GM21528 (cell line): Measurements from ENCODE around the gene SLC24A4.

ENCODE experiments used
- ATAC-seq: cut with Tn5 transposase; IDR thresholded peaks from one replicate; pipeline ENCODE4 v1.9.1; 2021; ENCODE audit warnings: mild to moderate bottlenecking, moderate library complexity; ENCODE audit not compliant: unreplicated experiment, low FRiP score

Gene SLC24A4

DNA sequence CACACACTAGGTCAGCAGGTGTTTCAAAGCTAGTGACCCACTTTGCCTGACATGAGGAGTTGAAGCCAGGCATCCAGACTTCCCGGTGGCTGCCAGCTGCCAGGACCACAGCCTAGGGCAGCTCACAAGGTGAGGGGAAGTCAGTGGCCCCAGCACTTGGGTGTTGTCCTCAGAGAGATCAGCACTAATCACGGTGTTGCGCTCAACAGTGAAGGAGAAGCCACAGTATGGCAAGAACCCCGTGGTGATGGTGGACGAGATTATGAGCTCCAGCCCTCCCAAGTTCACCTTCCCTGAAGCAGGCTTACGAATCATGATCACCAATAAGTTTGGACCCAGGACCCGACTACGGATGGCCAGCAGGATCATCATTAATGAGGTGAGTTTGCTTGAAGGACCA is 130.7 kb downstream of the SLC24A4 start:
- ATAC-seq, result no peak

DNA sequence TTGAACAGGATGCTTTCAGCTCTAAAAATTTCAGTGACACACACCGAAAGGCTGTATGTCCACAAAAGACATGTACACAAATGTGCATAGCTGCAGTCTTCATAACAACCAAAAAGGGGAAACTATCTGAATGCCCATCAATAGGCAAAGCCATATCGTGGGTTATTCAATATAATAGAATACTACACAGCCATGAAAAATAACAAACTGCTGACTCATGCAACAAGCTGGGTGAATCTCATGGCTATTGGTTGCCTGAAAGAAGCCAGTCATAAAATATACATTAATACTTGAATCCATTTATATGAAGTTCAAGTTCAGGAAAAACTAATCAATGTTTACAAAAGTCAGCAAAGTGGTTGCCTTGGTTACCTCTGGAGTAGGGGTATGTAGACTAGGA is 132.3 kb downstream of the SLC24A4 start:
- no peak for ATAC-seq

DNA sequence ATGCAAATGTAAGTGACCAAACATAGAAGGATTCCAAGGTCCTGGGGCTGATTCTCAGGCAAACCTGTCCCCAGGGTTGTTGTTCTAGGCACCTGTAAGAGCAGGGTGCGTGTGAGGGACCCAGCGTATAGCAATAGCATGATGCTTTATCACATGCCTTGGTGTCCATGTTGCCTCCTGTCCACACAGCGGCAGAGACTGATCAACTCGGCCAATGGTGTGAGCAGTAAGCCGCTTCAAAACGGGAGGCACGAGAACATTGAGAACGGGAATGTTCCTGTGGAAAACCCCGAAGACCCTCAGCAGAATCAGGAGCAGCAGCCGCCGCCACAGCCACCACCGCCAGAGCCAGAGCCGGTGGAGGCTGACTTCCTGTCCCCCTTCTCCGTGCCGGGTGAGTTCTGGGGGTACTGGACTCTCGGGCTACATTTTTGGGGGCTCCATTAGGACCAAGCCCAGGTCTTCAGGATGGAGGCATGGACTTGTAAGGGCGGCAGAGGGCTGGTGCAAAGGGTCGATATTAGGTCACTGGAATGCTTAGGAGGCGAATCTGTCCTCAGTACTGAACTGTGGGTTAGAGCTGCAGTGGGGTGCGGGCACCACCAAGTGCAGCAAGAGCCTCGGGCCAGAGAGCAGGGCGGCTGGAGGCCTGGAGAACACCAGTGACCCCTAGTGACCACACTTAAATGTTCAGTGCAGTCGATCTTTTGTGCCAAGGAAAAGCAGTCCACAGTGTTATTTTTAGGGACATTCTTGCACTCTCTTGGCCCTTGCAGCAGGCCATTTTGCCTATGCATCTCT is 133.4 kb downstream of the SLC24A4 start:
- ATAC-seq, result no peak

DNA sequence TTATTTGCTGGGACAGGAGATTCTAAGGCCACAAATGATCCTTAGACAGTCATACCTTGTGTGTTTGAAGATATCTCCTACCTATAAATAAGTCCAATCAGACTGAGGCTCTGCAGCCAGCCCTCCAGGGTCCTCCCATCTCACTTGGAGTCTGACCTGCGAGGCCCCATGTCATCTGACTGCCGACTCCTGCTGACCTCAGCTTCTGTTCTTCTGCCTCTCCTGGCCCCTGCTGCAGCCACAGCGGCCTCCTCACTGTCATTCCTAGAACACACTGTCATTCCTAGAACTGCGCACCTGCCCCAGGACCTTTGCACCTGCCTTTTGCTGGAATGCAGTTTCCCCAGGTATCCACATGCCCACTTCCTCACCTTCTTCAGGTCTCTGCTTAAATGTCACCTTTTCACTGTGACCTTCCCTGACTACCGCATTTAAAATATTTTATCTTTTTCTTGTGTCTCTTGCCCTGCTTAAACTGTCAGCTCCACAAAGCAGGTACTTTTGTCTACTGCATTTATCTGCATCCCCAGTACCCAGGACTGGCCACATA is 134.1 kb downstream of the SLC24A4 start:
- no peak for ATAC-seq

DNA sequence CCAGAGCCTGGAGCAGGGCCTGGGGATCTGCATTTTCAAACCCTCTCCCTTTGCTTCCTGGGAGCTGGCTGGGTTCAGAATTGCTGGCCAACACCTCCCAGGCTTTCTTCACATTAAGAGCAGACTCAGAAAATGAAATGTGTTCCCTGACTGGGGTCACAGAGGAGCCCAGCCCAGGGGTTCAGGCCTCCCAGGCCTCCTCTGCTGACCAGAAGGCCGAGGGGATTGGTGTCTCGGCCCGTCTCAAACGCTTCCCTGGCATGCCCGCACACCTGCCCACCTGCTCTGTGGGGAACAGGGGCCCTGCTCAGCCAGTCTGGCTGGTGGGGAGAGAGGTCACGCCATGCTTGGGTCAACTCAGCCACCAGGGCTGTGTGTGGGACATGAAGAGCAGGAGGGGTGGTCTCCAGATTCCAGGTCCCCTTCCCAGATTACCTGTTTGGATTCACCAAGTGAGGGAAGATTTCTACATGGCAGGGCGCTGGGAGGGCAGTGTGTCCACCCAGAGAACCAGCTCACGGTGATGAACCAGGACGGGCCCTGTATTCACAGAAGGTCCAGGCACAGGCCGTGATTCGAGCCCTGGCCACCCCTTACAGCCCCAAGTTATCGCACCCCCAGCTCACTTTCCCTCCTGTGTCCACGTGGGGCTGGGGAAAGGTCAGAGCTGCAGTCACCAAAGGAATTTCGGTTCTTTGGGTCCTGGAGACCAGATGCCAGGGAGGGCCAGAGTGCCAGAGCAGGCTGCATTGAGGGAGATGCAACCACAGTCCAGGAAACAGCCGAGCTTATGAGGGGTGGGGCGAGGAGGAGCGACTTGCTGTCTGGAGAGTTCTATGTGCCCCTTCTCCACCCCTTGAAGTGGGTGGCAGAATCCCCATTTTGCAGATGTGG is 135.4 kb downstream of the SLC24A4 start:
- ATAC-seq, result no peak

DNA sequence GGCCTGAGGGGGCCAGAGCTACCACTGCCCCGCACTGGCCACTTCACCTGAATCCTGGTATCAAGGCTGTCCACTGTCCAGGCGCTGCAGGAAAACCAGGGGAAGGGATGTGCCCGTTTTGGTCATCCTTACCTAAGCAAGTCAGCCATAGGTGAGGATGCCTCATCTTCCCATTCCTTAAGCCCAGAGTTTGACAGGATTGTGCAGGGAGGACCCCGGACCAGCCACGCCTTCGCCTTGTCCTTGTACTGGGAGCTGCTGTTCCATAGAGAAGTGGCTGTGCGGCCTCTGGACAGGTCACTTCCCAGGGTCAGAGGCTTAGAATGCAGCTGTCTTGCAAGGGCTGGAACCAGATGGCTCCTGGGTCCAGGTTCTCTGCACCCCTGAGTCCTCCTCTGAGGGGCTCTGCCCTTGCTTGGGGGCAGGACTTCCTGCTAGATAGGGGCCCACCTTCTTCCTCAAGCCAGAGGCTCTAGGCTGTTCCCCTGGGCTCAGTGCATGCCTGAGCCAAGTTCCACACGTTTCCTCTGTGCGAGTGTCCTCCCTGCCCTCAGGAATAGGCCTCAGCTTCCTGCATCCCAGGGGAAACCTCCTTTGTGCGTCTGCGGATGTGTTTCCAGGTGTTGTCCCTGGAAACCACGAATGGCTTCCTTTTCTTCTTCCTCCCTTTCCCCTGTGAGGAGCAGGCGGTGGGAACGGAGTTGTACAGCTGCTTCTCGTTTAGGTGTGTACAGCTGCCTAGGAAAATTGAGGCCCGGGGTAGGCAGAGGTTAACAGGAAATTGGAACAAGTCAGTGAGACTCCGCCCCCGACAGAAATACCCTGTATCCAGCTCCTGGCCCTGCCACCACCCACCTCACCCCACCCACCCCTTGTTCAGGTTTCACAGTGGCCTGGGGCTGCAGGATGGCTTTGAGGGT is 136.3 kb downstream of the SLC24A4 start:
- ATAC-seq, result no peak

DNA sequence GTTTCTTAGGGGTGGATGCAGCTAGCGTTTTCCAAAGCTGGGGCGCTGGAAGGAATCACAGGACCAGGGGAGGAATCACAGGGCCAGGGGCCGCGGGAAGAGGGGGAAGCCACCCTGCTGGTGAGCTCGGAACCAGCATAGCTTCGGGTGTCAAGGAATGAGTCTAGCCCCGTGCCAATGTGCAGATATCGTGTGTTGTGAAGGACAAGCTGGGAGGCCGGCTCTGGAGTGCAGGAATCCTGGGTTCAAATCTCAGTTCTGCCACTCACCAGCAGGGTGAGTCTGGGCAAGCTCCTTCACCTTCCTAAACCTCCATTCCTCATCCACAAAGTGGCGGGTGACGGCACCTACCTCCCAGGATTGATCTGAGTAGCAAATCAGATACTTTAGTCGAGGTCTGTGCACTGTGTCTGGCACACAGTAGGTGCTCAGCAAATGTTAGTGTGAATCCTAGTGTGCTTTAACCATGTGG is 137.0 kb downstream of the SLC24A4 start:
- no peak for ATAC-seq

DNA sequence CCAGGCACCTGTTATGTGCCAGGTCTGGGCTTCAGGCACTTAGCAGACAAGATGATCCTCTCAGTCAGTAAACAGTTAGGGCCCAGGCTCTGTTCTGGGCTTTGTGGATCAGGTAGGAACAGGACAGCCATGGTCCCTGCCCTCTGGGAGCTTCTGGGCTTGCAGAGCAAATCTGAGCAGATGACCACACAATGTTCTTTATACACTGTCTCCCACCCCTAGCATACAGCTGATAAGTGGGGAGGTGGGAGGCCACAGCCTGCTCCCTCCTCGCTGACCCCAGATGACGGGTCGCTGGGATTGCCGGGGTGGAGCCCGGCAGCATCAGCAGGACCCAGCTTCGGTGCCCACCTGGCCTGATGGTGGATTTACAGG is 137.6 kb downstream of the SLC24A4 start:
- no peak for ATAC-seq

DNA sequence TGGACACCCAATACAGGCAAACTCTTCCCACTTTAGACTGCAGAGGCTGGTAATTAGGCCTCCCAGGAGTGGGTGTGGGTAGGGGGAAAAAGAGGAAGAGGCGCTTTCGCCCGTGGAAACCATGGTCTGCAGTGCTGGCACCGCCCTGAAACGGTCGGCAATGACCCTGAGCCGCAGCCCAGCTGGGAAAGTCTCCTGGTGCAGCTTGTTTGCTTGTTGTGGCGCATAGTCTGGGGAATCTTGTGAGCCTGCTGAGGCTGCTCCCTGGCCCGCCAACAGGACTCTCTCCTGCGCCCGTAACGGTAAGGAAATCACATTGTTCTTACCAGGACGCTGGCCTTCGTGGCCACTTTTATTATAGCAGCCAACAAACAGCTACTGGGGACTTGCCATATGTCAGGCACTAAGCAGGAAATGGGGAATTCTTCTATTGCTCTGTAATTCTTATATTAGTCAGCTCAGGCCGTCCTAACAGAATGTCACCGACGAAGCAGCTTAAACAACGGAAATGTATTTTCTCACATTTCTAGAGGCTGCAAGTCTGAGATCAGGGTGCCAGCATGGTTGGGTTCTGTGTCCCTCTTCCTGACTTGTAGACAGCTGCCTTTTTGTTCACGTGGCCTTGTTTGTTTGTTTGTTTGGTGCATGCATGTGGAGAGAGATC is 138.1 kb downstream of the SLC24A4 start:
- peak; percentile 35 for ATAC-seq

DNA sequence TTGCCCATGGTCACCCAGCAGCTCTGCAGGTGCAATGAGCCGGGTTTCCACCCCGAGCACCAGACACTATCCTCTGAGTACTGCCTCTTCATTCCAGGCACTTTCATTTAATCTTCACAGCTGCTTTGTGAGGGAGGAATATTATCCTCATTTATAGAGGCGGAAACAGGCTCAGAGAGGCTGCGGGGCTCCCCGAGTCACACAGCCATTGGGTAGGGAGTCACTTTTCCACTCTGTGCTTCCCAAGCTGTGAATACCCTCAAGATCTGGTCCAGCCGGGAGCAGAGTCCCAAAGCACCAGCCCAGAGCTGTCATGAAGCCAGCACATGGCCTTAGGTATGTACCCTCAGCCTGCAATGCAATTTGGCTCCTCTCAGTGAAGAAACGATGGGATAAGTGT is 138.9 kb downstream of the SLC24A4 start:
- no peak for ATAC-seq

DNA sequence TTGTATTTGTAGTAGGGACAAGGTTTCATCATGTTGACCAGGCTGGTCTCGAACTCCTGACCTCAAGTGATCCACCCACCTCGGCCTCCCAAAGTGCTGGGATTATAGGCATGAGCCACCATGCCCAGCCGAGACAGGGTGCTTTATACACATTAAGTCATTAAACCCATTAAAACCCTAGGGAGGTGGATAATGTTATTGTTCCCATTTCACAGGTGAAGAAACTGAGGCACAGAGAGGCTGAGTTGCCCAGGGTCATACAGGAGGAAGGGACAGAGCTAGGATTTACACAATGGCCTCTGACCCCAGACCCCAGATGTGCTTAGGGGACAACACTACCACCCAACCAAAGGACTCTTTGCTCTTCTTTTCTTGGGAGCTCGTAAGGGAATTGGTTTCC is 139.6 kb downstream of the SLC24A4 start:
- ATAC-seq, result no peak

DNA sequence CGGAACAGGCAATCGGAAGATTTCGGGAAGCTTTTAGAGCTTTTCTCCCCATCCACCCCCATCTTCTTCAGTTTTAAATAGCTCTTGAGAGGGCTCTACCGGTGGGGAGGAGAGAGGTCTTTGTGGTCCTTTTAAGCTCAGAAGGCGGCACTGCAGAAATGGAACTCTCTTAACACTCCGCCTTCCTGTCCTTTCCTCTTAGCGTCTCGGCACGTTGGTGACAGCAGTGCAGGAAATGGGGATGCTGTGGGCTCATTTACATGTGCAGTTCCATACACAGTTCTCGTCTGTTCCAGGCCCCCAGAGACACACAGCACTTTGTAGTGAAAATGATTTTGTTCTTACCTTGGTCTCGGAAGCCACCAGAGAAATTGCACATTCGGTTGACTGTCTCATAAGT is 140.2 kb downstream of the SLC24A4 start:
- no peak for ATAC-seq

DNA sequence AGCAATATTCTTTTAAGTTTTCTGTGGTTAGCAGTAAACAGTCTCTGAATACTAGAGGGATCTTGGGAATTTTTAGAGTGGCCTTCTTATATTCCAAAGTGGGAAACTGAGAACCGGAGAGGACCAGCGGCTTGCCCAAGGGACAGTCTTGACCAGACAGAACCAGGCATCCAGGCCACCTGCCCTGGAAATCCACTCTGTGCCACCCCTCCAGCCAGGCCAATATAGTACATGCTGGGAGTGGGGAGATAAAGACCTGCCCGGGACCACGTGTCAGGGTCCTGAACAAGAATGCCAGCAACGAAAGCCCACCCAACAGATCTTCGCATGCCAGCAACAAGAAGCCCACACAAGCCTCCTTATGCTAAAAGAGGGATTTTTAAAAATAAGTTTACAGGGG is 141.2 kb downstream of the SLC24A4 start:
- ATAC-seq, result no peak

DNA sequence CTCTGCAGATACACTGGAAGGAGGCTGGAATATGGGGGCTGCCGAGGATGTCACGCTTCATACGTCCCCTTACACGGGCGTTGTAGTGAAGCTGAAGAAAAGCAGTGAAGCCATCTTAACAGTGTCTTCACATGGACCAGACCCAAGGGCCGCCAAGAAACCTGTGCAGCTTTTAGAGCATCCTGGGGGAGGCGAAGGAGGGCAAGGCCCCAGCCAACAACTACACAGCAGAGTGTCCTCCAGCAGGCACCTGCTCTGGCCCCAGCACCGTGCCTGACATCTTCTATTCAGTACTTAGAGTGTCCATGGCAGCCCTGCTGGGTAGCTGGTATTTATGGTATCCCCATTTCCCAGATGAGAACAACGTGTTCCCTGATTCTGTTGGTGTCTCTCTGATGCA is 141.8 kb downstream of the SLC24A4 start:
- no peak for ATAC-seq

DNA sequence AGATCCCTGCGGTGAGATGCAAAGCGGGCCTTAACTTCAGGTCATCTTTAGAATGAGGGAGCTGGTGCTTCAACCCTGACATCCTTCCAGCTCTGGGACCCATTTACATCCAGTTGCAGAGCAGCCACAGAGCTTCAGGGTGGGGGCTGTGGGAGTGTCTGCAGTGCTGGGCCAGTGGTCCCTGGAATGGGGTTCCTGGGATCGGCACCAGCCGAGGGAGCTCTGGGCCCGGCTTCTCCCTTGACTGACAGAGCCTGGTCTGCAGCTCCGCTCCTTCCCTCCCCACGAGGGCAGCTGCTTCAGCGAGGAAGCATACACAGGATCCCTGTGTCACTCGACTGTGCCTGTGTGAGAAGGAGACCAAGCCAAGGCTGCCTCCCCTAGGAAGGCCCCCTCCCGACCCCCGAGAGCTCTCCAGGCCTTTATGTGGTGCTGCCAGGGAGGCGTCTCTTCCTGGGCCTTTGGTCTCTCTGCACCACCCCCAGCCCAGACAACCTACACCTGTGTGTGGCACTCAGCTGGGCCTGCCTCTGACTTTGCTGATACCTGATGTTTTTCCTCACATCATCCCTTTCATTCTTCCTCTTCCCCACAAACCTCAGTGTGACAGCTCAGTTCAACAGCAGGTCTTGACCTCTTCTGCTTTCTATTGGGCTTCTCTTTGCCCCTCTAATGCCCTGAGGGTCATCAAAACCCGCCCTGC is 142.5 kb downstream of the SLC24A4 start:
- ATAC-seq, result no peak

DNA sequence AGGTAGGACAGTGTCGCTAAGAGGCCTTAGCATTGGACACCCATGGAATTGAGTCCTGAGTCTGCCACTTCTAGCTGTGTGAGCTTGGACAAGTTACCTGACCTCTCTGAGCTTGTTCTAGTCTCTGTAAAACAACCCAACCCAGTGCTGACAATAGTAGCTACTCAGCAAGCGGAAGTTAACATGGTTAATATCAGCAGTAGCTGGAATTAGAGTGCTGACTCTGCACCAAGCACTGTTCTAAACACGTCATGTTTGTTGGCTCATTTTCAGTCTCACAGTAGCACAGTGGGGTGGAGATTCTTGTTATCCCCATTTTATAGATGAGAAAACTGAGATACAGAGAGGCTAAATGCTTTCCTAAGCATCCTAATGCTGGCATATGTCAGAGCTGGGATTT is 143.1 kb downstream of the SLC24A4 start:
- ATAC-seq, result no peak

DNA sequence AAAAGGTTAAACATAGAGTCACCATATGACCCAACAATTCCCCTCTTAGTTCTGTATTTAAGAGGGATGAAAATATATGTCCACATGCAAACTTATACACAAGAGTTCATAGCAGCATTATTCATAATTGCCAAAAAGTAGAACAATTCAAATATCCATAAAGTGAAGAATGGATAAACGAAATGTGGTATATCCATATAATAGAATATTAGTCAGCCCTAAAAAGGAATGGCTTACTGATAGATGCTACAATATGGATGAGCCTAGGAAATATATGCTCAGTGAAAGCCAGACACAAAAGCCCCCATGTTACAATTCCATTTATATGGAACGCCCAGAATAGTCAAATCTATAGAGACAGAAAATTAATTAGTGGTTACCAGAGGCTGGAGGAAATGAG is 146.6 kb downstream of the SLC24A4 start:
- ATAC-seq, result no peak

DNA sequence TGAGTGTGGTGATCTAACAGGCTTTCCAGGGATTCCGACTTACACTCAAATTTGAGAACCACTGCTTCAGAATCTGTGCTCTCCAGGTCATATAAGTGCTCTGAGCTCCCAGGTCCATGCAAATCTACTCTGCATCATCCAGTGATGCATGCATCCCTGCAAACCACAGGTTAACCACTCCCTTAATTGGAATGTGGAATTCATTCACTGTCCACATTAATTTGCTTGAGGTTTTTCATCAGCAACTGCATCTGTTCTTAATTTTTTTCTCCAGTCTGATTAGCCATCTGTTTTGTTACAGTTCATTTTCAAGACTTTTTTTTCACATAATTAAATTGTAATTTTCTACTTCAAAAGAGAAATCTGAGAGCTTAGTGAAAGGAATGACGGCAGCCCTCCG is 147.2 kb downstream of the SLC24A4 start:
- ATAC-seq, result no peak

DNA sequence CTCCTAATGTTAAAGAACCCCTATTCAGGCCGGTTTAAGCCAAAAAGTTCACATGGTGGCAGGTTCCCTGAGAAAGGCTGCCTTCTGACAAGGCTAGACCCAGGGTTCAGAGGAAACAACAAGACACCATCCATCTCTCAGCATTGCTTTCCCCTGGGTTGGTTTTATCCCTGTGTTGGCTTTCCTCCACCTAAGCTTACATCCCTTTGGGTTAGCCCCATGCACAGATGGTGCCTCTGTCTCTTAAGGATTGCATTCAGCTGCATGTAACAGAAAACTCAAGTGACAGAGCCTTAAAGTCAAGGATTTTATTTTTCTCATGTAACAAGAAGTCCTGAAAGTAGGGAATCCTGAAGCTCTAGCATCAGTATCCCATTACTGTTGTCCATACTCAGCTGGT is 147.8 kb downstream of the SLC24A4 start:
- ATAC-seq, result no peak
